Gastrocnemius medialis (tissue), 4 donors: ENCODE data around the gene PKMYT1. TPM values are rescaled to one million over a fixed set of nuclear protein-coding genes. Genes with fewer than 3 reads are reported as not detected.

Experiments
- ATAC-seq, 2 donors: fragments of 150-250 bp; one replicate each; pipeline ENCODE4 v1.9.1; 2016
- DNase-seq, 2 donors: peaks; one replicate each; pipeline ENCODE4 v3.0.0-alpha.2; 2019
- H3K27ac ChIP-seq, 4 donors: fragments of 200-600 bp; sonication (generic); 1 replicate in 1 of 4; 2 replicates in 3 of 4; pipeline ENCODE4 v1.5.1; 2016 to 2018; ENCODE audit warnings: mild to moderate bottlenecking in 2 of 4, moderate library complexity in 1 of 4
- H3K27me3 ChIP-seq, 3 donors: fragments of 200-600 bp; sonication (generic) in 2 of 3; 1 replicate in 1 of 3; 2 replicates in 2 of 3; pipeline versions ENCODE4 v1.5.1 to v1.6.0; 2016 to 2019; ENCODE audit warnings: mild to moderate bottlenecking in 1 of 3, moderate library complexity in 1 of 3
- H3K36me3 ChIP-seq, 2 donors: fragments of 200-600 bp; sonication (generic) in 1 of 2; one replicate each; pipeline ENCODE4 v1.5.1; 2017 to 2018
- H3K4me1 ChIP-seq, 2 donors: fragments of 200-600 bp; sonication (generic) in 1 of 2; one replicate each; pipeline ENCODE4 v1.5.1; 2016 to 2017; ENCODE audit warnings: mild to moderate bottlenecking in 2 of 2
- H3K4me3 ChIP-seq, 4 donors: fragments of 200-600 bp; sonication (generic) in 3 of 4; 1 replicate in 1 of 4; 2 replicates in 3 of 4; pipeline ENCODE4 v1.5.1; 2016 to 2019; ENCODE audit warnings: mild to moderate bottlenecking in 2 of 4
- H3K9me3 ChIP-seq, 3 donors: fragments of 200-600 bp; sonication (generic) in 2 of 3; 1 replicate in 1 of 3; 2 replicates in 2 of 3; pipeline ENCODE4 v1.5.1; 2016 to 2019
- CTCF ChIP-seq, 5 experiments: fragments of 450-650 bp in 3 of 5; fragments of 200-600 bp in 2 of 5; sonication (generic) in 2 of 5; IDR thresholded peaks in 4 of 5; conservative IDR thresholded peaks in 1 of 5; 1 replicate in 4 of 5; 2 replicates in 1 of 5; pipeline ENCODE4 v1.5.1; 2016 to 2019; ENCODE audit warnings: antibody characterized with exemption in 5 of 5, mild to moderate bottlenecking in 3 of 5, moderate library complexity in 3 of 5
- POLR2A ChIP-seq, 2 donors: fragments of 450-650 bp; IDR thresholded peaks; one replicate each; pipeline ENCODE4 v1.6.1; 2017; ENCODE audit warnings: antibody characterized with exemption in 2 of 2, mild to moderate bottlenecking in 2 of 2, moderate library complexity in 2 of 2
- in situ Hi-C, 4 donors: fragments of 200-750 bp; cut with MboI; loops; one replicate each; pipeline versions ENCODE4 v1.15.0 to v1.8.0; 2017; ENCODE audit warnings: low sequenced_read_pairs in 4 of 4
- intact Hi-C: fragments of 100-400 bp; cut with DNase I; formaldehyde crosslinking; loops from one replicate; pipeline ENCODE4 v1.15.1; 2023; ENCODE audit warnings: low total_unique reads
- total RNA-seq, 4 donors: library from RNA; depleted of rRNA; stranded (reverse); fragments of >200 nt; gene quantifications; one replicate each; pipeline versions ENCODE4 v1.1.0 to v1.2.3, GENCODE V29; 2016

The PKMYT1 gene
- total RNA-seq, 4 donors from 2014 or later: 1.4 to 2.4 TPM; not detected in 2

GRCh38 chr16:2992383-2993081 is 12.3 kb upstream of the PKMYT1 start:
- Histone ChIP-seq H3K27me3 (no peaks in the 10 kb centered on the region), H3K4me1 (no peaks in the 10 kb centered on the region), H3K36me3 (no peaks in the 10 kb centered on the region), H3K27ac (no peak overlapping the region), H3K9me3 (no peaks in the 10 kb centered on the region), H3K4me3 (no peak overlapping the region)
- in situ Hi-C loops (no loop called here), intact Hi-C loops (no loop called here)
- ATAC-seq: no peak
- DNase-seq: no peak
- TF ChIP-seq CTCF (IDR thresholded peaks at IDR 0.05 in 4 of 5, conservative IDR thresholded peaks at IDR 0.05 in 1 of 5): no peak
- no peak for TF ChIP-seq POLR2A (IDR thresholded peaks at IDR 0.05)

DNA sequence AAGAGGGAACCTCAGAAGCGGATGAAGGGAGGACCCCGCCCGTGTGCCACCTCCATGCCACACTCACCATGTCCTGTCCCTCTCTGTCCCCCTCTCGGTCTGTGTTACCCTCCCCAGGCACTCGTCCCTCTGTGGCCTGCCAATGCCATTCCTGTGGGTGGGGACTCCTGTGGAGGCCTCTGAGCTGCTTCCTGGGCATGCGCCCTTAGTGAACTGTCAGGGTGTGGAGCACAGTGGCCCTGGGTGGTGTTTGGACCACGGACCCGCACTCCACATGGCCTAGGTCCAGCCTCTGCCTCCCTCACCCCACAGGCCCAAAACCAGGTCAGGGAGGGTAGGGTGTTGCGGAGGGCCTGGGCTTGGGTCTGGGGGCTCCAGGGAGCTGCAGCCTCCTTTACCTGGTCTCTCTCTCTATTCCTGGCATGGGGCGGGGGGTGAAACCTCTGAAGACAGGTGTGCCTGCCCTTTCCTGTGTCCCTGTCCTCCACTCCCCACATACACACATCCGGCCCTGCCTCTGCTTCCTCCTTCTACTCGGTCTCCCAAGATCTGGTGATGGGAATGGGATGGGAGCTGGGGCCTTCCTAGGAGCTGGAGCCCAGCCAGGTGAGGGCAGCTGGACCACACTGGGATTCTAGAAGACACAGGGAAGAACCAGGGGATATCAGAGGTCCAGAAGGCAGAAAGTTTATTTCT is 11.5 kb upstream of the PKMYT1 start:
- intact Hi-C loops (no loop called here), in situ Hi-C loops (no loop called here)
- H3K36me3 ChIP-seq: no peaks in the 10 kb centered on the region
- ATAC-seq (no peak), DNase-seq (no peak)
- H3K9me3 ChIP-seq: no peaks in the 10 kb centered on the region
- no peak overlapping the region for H3K27ac ChIP-seq
- H3K27me3 ChIP-seq: no peaks in the 10 kb centered on the region
- no peak for TF ChIP-seq CTCF (IDR thresholded peaks at IDR 0.05 in 4 of 5, conservative IDR thresholded peaks at IDR 0.05 in 1 of 5)
- TF ChIP-seq POLR2A (IDR thresholded peaks at IDR 0.05): no peak
- H3K4me3 ChIP-seq: no peak overlapping the region
- H3K4me1 ChIP-seq: peaks cover 0 to under 1% of the 10 kb centered on the region in 2 donors

GRCh38 chr16:2990891-2991290 is 10.6 kb upstream of the PKMYT1 start:
- no peak overlapping the region for H3K4me3 ChIP-seq
- in situ Hi-C loops: no loop called here
- TF ChIP-seq CTCF (IDR thresholded peaks at IDR 0.05 in 4 of 5, conservative IDR thresholded peaks at IDR 0.05 in 1 of 5): no peak
- no peak for TF ChIP-seq POLR2A (IDR thresholded peaks at IDR 0.05)
- intact Hi-C loops: no loop called here
- DNase-seq (no peak), ATAC-seq (no peak)
- H3K4me1 ChIP-seq: peaks cover 2 to 9% of the 10 kb centered on the region in 2 donors
- H3K36me3 ChIP-seq: no peaks in the 10 kb centered on the region
- H3K27ac ChIP-seq: no peak overlapping the region
- no peaks in the 10 kb centered on the region for H3K27me3 ChIP-seq
- no peaks in the 10 kb centered on the region for H3K9me3 ChIP-seq

DNA sequence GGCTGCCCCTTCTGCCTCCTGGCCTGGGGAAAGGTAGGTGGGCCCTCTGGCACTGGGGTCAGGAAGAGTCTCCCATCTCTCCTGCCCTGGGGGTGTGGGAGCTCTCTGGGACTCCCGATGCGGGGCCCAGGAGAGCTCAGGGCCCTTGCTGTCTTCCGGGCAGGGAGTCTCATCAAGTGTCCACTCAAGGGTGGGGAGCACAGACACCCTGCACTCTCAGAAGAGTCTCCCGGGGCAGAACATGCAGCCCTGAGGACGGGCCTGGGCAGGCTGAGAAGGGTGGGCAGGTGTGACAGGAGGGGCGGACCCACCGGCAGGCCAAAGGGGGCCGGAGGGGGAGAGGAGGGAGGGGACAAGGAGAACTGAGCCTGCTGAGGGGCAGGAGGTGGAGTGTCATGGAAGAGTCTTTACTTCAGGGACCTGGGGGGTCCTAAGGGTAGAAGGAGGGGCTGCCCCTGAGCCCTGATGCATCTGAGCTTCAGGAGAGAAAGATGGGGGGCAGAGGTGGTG is 8.4 kb upstream of the PKMYT1 start:
- TF ChIP-seq POLR2A (IDR thresholded peaks at IDR 0.05) (no peak), CTCF (IDR thresholded peaks at IDR 0.05 in 4 of 5, conservative IDR thresholded peaks at IDR 0.05 in 1 of 5) (no peak)
- no peak for ATAC-seq
- DNase-seq: no peak
- Histone ChIP-seq H3K4me3 (no peak overlapping the region), H3K4me1 (peaks cover 20 to 23% of the 10 kb centered on the region in 2 donors), H3K27ac (no peak overlapping the region), H3K36me3 (no peaks in the 10 kb centered on the region), H3K27me3 (no peaks in the 10 kb centered on the region), H3K9me3 (no peaks in the 10 kb centered on the region)
- in situ Hi-C loops: no loop called here
- intact Hi-C loops: no loop called here
